Right atrium auricular region (tissue), 2 donors: ENCODE results near the gene TMEM272. TPM values are rescaled to one million over a fixed set of nuclear protein-coding genes. Genes with fewer than 3 reads are reported as not detected.
A peak's percentile ranks its signal among the peaks of the same experiment; 100 is the strongest.
"Not testable (repeated sequence)": the region's sequence is repeated elsewhere in the genome, so short reads cannot be mapped to it uniquely, and the experiment has no call there.

ENCODE experiments used
- DNase-seq: peaks from one replicate; pipeline ENCODE4 v3.0.0-alpha.2; 2019; ENCODE audit warnings: low spot score
- H3K27ac ChIP-seq, 2 donors: fragments of 200-600 bp; sonication (generic); 1 replicate in 1 of 2; 2 replicates in 1 of 2; pipeline ENCODE4 v1.5.1; 2016 to 2019
- H3K27me3 ChIP-seq, 2 donors: fragments of 200-600 bp; sonication (generic); one replicate each; pipeline versions ENCODE4 v1.5.1 to v1.6.0; 2017 to 2019
- H3K36me3 ChIP-seq: fragments of 200-600 bp; sonication (generic); one replicate; pipeline ENCODE4 v1.5.1; 2016
- H3K4me1 ChIP-seq, 2 donors: fragments of 200-600 bp; sonication (generic); one replicate each; pipeline versions ENCODE4 v1.5.1 to v1.6.0; 2017 to 2019
- H3K4me3 ChIP-seq, 2 donors: fragments of 200-600 bp; sonication (generic); 1 replicate in 1 of 2; 2 replicates in 1 of 2; pipeline ENCODE4 v1.5.1; 2017 to 2019; ENCODE audit warnings: mild to moderate bottlenecking in 1 of 2, moderate library complexity in 1 of 2
- H3K9me3 ChIP-seq, 2 donors: fragments of 200-600 bp; sonication (generic); one replicate each; pipeline ENCODE4 v1.5.1; 2019
- total RNA-seq, 2 donors: library from RNA; depleted of rRNA; stranded (reverse); fragments of >200 nt; gene quantifications; one replicate each; pipeline ENCODE4 v1.1.0, GENCODE V29; 2016
- TF ChIP-seq, protein P1 (sequence below), 2 donors: fragments of 200-600 bp; sonication (generic); IDR thresholded peaks; one replicate each; pipeline ENCODE4 v1.5.1; 2019; ENCODE audit warnings: antibody characterized with exemption in 2 of 2

Gene TMEM272
- total RNA-seq, 2 donors from 2014 or later = 0.74 to 1.1 TPM

GRCh38 chr13:51827254-51827653, 17.7 kb downstream of the TMEM272 start:
- H3K36me3 ChIP-seq = no peaks in the 10 kb centered on the region
- H3K27me3 ChIP-seq = no peaks in the 10 kb centered on the region
- H3K4me3 ChIP-seq = no peak overlapping the region
- DNase-seq = no peak
- TF ChIP-seq, protein P1, sequence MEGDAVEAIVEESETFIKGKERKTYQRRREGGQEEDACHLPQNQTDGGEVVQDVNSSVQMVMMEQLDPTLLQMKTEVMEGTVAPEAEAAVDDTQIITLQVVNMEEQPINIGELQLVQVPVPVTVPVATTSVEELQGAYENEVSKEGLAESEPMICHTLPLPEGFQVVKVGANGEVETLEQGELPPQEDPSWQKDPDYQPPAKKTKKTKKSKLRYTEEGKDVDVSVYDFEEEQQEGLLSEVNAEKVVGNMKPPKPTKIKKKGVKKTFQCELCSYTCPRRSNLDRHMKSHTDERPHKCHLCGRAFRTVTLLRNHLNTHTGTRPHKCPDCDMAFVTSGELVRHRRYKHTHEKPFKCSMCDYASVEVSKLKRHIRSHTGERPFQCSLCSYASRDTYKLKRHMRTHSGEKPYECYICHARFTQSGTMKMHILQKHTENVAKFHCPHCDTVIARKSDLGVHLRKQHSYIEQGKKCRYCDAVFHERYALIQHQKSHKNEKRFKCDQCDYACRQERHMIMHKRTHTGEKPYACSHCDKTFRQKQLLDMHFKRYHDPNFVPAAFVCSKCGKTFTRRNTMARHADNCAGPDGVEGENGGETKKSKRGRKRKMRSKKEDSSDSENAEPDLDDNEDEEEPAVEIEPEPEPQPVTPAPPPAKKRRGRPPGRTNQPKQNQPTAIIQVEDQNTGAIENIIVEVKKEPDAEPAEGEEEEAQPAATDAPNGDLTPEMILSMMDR (IDR thresholded peaks at IDR 0.05) = no peak
- H3K27ac ChIP-seq = peak overlapping the region; percentile 72 to 86
- no peaks in the 10 kb centered on the region for H3K9me3 ChIP-seq
- peaks cover 0 to 46% of the 10 kb centered on the region in 2 donors for H3K4me1 ChIP-seq

- Histone ChIP-seq H3K9me3 (no peaks in the 10 kb centered on the region), H3K27ac (peak overlapping the region; percentile 72 to 86), H3K4me1 (peaks cover 0 to 52% of the 10 kb centered on the region in 2 donors), H3K36me3 (no peaks in the 10 kb centered on the region), H3K27me3 (no peaks in the 10 kb centered on the region), H3K4me3 (peak overlapping the region in 1 of 2 donors; percentile 10)
- DNase-seq = no peak
- TF ChIP-seq, protein P1 (IDR thresholded peaks at IDR 0.05) = no peak
Measured at GRCh38 chr13:51826606-51827005, 18.4 kb downstream of the TMEM272 start.

DNA sequence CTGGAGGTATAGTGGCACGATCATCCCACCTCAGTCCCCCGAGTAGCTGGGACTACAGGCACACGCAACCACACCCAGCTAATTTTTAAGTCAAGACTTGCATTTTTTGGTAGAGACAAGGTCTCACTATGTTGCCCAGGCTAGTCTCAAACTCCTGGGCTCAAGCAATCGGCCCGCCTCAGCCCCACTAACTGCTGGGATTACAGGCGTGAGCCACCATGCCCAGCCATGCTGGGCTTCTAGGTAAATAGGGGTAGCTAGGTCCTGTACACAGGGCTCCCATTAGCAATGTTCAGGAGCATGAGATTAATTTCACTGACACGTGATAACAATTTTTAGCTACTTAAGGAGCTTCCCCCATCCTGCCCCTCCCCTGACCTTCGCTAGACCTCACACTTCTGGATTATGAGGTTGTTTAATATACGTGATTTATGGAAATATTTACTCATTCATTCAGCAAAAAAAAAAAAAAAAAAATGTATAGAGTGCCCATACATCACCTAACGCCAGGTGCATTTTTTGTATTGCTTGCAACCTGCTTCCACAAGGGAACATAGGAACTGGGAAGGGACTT, 19.2 kb downstream of the TMEM272 start:
- Histone ChIP-seq H3K4me1 (peaks cover 0 to 53% of the 10 kb centered on the region in 2 donors), H3K9me3 (no peaks in the 10 kb centered on the region), H3K27me3 (no peaks in the 10 kb centered on the region), H3K27ac (peak overlapping the region; percentile 72 to 86), H3K4me3 (no peak overlapping the region), H3K36me3 (no peaks in the 10 kb centered on the region)
- TF ChIP-seq, protein P1 (IDR thresholded peaks at IDR 0.05) = no peak
- no peak for DNase-seq

- H3K9me3 ChIP-seq = no peaks in the 10 kb centered on the region
- peak overlapping the region; percentile 41 to 72 for H3K27ac ChIP-seq
- H3K36me3 ChIP-seq = no peaks in the 10 kb centered on the region
- H3K4me3 ChIP-seq = no peak overlapping the region
- no peak for DNase-seq
- H3K27me3 ChIP-seq = no peaks in the 10 kb centered on the region
- TF ChIP-seq, protein P1 (IDR thresholded peaks at IDR 0.05) = no peak
- peaks cover 0 to 53% of the 10 kb centered on the region in 2 donors for H3K4me1 ChIP-seq
Measured at GRCh38 chr13:51825165-51825592, 19.8 kb downstream of the TMEM272 start.

- H3K9me3 ChIP-seq, H3K4me3 ChIP-seq, H3K27me3 ChIP-seq, H3K36me3 ChIP-seq, DNase-seq: not testable (repeated sequence)
- peaks cover 0 to 53% of the 10 kb centered on the region in 2 donors for H3K4me1 ChIP-seq
- peak overlapping the region; percentile 41 to 72 for H3K27ac ChIP-seq
Measured at GRCh38 chr13:51824712-51825111, 20.3 kb downstream of the TMEM272 start.

DNA sequence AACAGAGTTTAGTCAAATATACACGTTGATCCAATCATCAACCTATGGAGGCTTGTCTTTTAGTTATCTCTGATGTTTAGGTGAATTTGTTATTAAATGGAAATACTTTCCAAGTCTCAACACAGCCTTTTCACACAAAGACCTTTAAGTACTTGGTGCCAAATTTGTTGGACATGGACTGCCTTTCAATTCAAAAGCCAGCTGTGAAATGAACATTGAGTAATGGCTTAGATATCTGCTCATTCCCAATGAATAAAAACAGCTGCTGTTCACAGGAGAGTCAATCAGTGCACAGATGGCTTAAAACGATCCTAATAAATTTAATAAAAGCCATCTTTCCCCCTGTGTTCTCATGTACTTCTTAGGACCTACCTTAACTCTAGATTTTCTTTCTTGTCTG, 21.1 kb downstream of the TMEM272 start:
- Histone ChIP-seq H3K9me3 (no peaks in the 10 kb centered on the region), H3K36me3 (no peaks in the 10 kb centered on the region), H3K4me3 (no peak overlapping the region), H3K4me1 (peaks cover 0 to 60% of the 10 kb centered on the region in 2 donors), H3K27me3 (no peaks in the 10 kb centered on the region), H3K27ac (peak overlapping the region in 1 of 2 donors; percentile 27)
- TF ChIP-seq, protein P1 (IDR thresholded peaks at IDR 0.05) = no peak
- no peak for DNase-seq
